SU-DHL-6 (cell line): ENCODE results near the gene EIF5B.

Experiments
- CTCF ChIP-seq: fragments of 200-600 bp; sonication (generic); IDR thresholded peaks from one replicate; pipeline ENCODE4 v1.5.1; 2017; ENCODE audit warnings: antibody characterized with exemption, mild to moderate bottlenecking, low read length, moderate library complexity; ENCODE audit not compliant: insufficient read depth, poor library complexity, severe bottlenecking
- EZH2phosphoT487 ChIP-seq: fragments of 200-600 bp; sonication (generic), shearing (Covaris generic); conservative IDR thresholded peaks from 2 replicates; pipeline ENCODE4 v1.6.1; 2018; ENCODE audit warnings: mild to moderate bottlenecking, antibody characterized with exemption, low read length, moderate library complexity, mixed read lengths

- TF ChIP-seq CTCF (no peak), EZH2phosphoT487 (no peak)
Measured at GRCh38 chr2:99442837-99443236, 105.6 kb downstream of the EIF5B start.
